H4 (cell line): Measurements from ENCODE around the gene TMC5. TPM values are rescaled to one million over a fixed set of nuclear protein-coding genes. Genes with fewer than 3 reads are reported as not detected.
"Not testable (repeated sequence)": the region's sequence is repeated elsewhere in the genome, so short reads cannot be mapped to it uniquely, and the experiment has no call there.

Experiments used
- DNase-seq: peaks from one replicate; pipeline ENCODE4 v3.0.0-alpha.2; 2015; ENCODE audit warnings: low spot score
- total RNA-seq: library from RNA; depleted of rRNA; stranded (reverse); fragments of >200 nt; shearing (Covaris generic); gene quantifications from 2 replicates; pipeline ENCODE4 v1.2.3, GENCODE V29; 2014; rRNA removed

The TMC5 gene
- total RNA-seq, result not detected in 2 replicates

GRCh38 chr16:19417640-19418039 lies at the start of gene TMC5:
TMC5 (plus strand) TSS chr16:19417883; CDS start chr16:19440039, 22,156 bp downstream.
- no peak for DNase-seq

GRCh38 chr16:19372541-19372940 lies 45.1 kb upstream of the TMC5 start:
- not testable (repeated sequence) for DNase-seq

GRCh38 chr16:19374402-19374801 lies 43.3 kb upstream of the TMC5 start:
- no peak for DNase-seq

- peak; percentile 43 for DNase-seq
These were observed 42.0 kb upstream of the TMC5 start for GRCh38 chr16:19375561-19376158.

GRCh38 chr16:19377864-19378263 lies 39.8 kb upstream of the TMC5 start:
- DNase-seq, result no peak

GRCh38 chr16:19378511-19378910 lies 39.2 kb upstream of the TMC5 start:
- DNase-seq, result no peak

GRCh38 chr16:19379838-19380237 lies 37.8 kb upstream of the TMC5 start:
- DNase-seq, result no peak

- no peak for DNase-seq
These were observed 37.4 kb upstream of the TMC5 start for GRCh38 chr16:19380328-19380727.

GRCh38 chr16:19382084-19382801 lies 35.4 kb upstream of the TMC5 start:
- no peak for DNase-seq

GRCh38 chr16:19382887-19383816 lies 34.5 kb upstream of the TMC5 start:
- no peak for DNase-seq

GRCh38 chr16:19384656-19385055 lies 33.0 kb upstream of the TMC5 start:
- DNase-seq, result no peak

- no peak for DNase-seq
These were observed 31.2 kb upstream of the TMC5 start for GRCh38 chr16:19386525-19386924.

GRCh38 chr16:19389246-19389645 lies 28.4 kb upstream of the TMC5 start:
- peak; percentile 47 for DNase-seq

GRCh38 chr16:19391185-19391776 lies 26.4 kb upstream of the TMC5 start:
- DNase-seq, result not testable (repeated sequence)

- DNase-seq, result no peak
These were observed 25.3 kb upstream of the TMC5 start for GRCh38 chr16:19392352-19392751.

GRCh38 chr16:19393226-19394111 lies 24.2 kb upstream of the TMC5 start:
- peak; percentile 65 for DNase-seq

GRCh38 chr16:19395646-19396267 lies 21.9 kb upstream of the TMC5 start:
- DNase-seq, result not testable (repeated sequence)

- peak; percentile 29 for DNase-seq
These were observed 21.1 kb upstream of the TMC5 start for GRCh38 chr16:19396555-19397011.

GRCh38 chr16:19397373-19397772 lies 20.3 kb upstream of the TMC5 start:
- DNase-seq, result not testable (repeated sequence)

GRCh38 chr16:19400711-19401110 lies 17.0 kb upstream of the TMC5 start:
- DNase-seq, result no peak
